Measurements from ENCODE around the gene CLIP4. TPM values are rescaled to one million over a fixed set of nuclear protein-coding genes. Genes with fewer than 3 reads are reported as not detected.

CLIP4 gene
- total RNA-seq, 2 experiments from 2014 or later = 36.2 to 42.6 TPM

- POLR2A ChIA-PET = no interaction called here
- Mint-ChIP-seq H3K27ac (no peak overlapping the region), H3K9me3 (no peaks in the 10 kb centered on the region), H3K27me3 (no peaks in the 10 kb centered on the region), H3K4me1 (no peaks in the 10 kb centered on the region), H3K4me3 (no peak overlapping the region), H3K36me3 (no peaks in the 10 kb centered on the region)
- no peak for DNase-seq
- ATAC-seq (ENCODE audit: low read depth) = no peak
These were observed 101.3 kb downstream of the CLIP4 start for GRCh38 chr2:29216609-29216909.

DNA sequence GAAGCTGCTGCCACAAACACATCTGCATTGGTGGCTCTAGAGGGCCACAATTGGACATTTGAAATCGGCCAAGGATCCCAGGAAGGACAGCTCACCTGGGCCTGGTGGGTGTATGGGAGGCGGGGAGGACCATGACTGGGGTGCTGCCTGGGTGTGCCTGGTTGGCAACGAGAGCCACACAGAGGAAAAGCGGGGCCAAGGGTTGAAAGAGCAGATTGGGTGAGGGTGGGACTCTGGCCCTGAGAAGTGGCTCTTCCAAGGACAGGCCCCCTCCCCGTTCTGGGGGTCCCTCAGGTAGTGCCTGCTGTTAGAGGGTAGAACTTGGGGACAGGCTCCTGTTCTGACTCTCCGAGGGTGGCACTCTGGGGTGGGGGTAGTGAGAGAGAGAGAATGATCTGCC lies 102.9 kb downstream of the CLIP4 start:
- no peaks in the 10 kb centered on the region for H3K27me3 Mint-ChIP-seq
- no peak for DNase-seq
- POLR2A ChIA-PET = no interaction called here
- H3K4me3 Mint-ChIP-seq = no peak overlapping the region
- no peaks in the 10 kb centered on the region for H3K4me1 Mint-ChIP-seq
- no peaks in the 10 kb centered on the region for H3K36me3 Mint-ChIP-seq
- no peaks in the 10 kb centered on the region for H3K9me3 Mint-ChIP-seq
- no peak for ATAC-seq (ENCODE audit: low read depth)
- H3K27ac Mint-ChIP-seq = no peak overlapping the region

GRCh38 chr2:29218550-29219125 lies 103.4 kb downstream of the CLIP4 start:
- Mint-ChIP-seq H3K4me1 (no peaks in the 10 kb centered on the region), H3K36me3 (no peaks in the 10 kb centered on the region), H3K4me3 (no peak overlapping the region), H3K27me3 (no peaks in the 10 kb centered on the region), H3K9me3 (no peaks in the 10 kb centered on the region), H3K27ac (no peak overlapping the region)
- POLR2A ChIA-PET = no interaction called here
- ATAC-seq (ENCODE audit: low read depth) (no peak), DNase-seq (no peak)

GRCh38 chr2:29219374-29219773 lies 104.2 kb downstream of the CLIP4 start:
- DNase-seq (no peak), ATAC-seq (ENCODE audit: low read depth) (no peak)
- Mint-ChIP-seq H3K4me1 (no peaks in the 10 kb centered on the region), H3K27me3 (no peaks in the 10 kb centered on the region), H3K9me3 (no peaks in the 10 kb centered on the region), H3K36me3 (no peaks in the 10 kb centered on the region), H3K4me3 (no peak overlapping the region), H3K27ac (no peak overlapping the region)
- POLR2A ChIA-PET = no interaction called here

GRCh38 chr2:29220506-29221270 lies 105.5 kb downstream of the CLIP4 start:
- POLR2A ChIA-PET = no interaction called here
- ATAC-seq (ENCODE audit: low read depth) = no peak
- Mint-ChIP-seq H3K27me3 (no peaks in the 10 kb centered on the region), H3K9me3 (no peaks in the 10 kb centered on the region), H3K27ac (no peak overlapping the region), H3K36me3 (no peaks in the 10 kb centered on the region), H3K4me1 (no peaks in the 10 kb centered on the region), H3K4me3 (no peak overlapping the region)
- DNase-seq = no peak

GRCh38 chr2:29222381-29223179 lies 107.4 kb downstream of the CLIP4 start:
- POLR2A ChIA-PET = no interaction called here
- Mint-ChIP-seq H3K4me3 (no peak overlapping the region), H3K36me3 (no peaks in the 10 kb centered on the region), H3K4me1 (no peaks in the 10 kb centered on the region), H3K9me3 (no peaks in the 10 kb centered on the region), H3K27me3 (no peaks in the 10 kb centered on the region), H3K27ac (no peak overlapping the region)
- DNase-seq (no peak), ATAC-seq (ENCODE audit: low read depth) (no peak)

DNA sequence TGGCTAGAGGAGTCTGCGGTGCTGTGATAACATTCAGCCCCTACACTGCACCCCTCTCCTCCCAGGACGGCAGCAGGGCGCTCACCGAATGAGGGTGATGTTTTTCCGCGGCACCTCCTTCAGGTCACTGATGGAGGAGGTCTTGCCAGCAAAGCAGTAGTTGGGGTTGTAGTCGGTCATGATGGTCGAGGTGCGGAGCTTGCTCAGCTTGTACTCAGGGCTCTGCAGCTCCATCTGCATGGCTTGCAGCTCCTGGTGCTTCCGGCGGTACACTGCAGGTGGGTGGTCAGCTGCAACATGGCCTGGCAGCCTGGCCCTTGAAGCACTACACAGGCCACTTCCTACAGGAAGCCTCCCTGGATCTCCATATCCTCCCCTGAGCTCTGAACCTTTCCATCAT lies 108.0 kb downstream of the CLIP4 start:
- ATAC-seq (ENCODE audit: low read depth) = no peak
- no peak for DNase-seq

DNA sequence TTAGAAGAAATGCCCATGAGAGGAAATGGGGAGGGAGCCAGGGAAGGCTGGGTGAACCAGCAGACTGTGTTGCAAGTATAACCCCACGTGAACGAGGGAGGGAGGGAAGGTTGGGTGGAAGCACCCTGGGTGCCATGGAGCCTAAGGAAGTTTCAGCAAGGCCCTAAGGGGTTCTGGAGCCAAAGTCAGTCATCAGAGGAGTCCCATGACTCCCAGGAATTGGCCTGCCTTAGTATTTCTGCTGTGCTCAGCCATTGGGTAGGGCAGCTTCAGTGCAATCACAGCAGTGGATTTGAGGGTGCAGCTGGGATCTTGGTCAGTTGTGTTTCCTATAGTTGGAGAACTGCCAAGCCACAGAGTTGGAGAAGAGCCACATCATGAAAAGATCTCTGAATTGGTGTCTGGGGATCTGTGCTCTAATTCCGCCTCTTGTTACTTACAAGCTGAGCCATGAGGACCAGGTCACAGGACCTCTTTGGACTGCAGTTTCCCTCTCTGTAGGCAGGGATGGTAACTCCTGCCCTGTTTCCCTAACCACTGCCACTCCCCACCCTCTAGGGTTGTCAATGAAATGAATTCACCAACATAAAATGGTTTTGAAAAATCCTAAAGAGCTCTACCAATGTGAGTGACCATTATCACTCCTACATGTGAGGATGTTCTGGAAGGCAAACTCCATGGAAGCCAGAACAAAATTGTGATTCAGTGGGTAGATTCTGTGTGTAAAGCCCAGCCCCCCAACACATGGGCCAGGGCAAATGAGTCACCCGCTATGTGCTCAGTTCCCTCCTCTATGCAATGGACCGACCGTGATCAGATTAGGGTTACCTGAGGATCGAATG lies 108.9 kb downstream of the CLIP4 start:
- POLR2A ChIA-PET = no interaction called here

More for the DNA sequence above, 108.0 kb downstream of the CLIP4 start:
- H3K4me1 Mint-ChIP-seq = no peaks in the 10 kb centered on the region
- POLR2A ChIA-PET = no interaction called here
- no peaks in the 10 kb centered on the region for H3K9me3 Mint-ChIP-seq
- peaks cover 2% of the 10 kb centered on the region for H3K27me3 Mint-ChIP-seq
- no peak overlapping the region for H3K4me3 Mint-ChIP-seq
- no peak overlapping the region for H3K27ac Mint-ChIP-seq
- H3K36me3 Mint-ChIP-seq = no peaks in the 10 kb centered on the region

DNA sequence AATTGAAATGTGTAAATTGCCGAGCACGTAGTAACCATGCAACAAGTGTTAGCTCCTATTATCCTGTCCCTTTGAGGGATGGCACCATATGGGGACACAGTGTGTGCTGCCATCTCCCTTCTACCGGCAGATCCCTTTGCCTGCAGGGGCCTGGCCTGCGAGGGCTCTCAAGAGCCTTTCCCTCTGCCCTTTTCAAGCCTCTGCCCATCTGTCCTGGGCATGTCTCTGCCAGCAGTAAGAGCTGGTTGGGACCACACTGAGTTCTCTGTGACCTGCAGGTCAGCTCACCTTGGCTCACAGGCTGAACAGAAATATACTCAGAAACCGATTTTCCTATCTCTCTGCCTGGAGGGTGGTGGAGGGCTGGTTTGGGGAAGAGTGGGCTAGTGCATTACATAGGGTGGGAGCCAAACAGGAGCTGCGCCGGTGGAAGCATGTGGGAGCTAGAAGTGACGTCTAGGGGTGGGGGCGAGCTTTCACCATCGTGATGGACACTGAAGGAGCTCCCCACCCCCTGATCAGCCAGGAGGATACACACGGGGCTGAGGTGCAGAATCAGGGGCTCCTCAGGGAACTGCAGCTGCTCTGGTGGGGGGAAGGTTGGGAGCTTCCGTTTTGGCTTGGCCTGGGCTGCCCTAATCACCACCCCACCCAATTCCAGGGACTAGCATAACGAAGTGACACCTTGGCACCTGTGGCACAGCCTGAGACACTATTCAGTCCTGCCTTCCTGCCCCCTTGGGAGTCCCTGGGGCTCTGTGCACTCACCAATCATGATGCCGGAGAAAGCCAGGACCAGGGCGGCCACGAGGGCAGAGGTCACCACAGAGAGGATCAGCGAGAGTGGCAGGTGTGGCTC lies 109.7 kb downstream of the CLIP4 start:
- H3K27me3 Mint-ChIP-seq = peaks cover 2% of the 10 kb centered on the region
- no peak for DNase-seq
- H3K4me1 Mint-ChIP-seq = no peaks in the 10 kb centered on the region
- no peak for ATAC-seq (ENCODE audit: low read depth)
- H3K36me3 Mint-ChIP-seq = no peaks in the 10 kb centered on the region
- H3K4me3 Mint-ChIP-seq = no peak overlapping the region
- no peaks in the 10 kb centered on the region for H3K9me3 Mint-ChIP-seq
- POLR2A ChIA-PET = no interaction called here
- H3K27ac Mint-ChIP-seq = no peak overlapping the region

More for the DNA sequence above, 108.9 kb downstream of the CLIP4 start:
- Mint-ChIP-seq H3K27me3 (peaks cover 2% of the 10 kb centered on the region), H3K4me1 (no peaks in the 10 kb centered on the region), H3K27ac (no peak overlapping the region), H3K4me3 (no peak overlapping the region), H3K36me3 (no peaks in the 10 kb centered on the region), H3K9me3 (no peaks in the 10 kb centered on the region)
- no peak for DNase-seq
- no peak for ATAC-seq (ENCODE audit: low read depth)

- DNase-seq (no peak), ATAC-seq (ENCODE audit: low read depth) (no peak)
- Mint-ChIP-seq H3K27me3 (peaks cover 2% of the 10 kb centered on the region), H3K4me3 (no peak overlapping the region), H3K36me3 (no peaks in the 10 kb centered on the region), H3K4me1 (no peaks in the 10 kb centered on the region), H3K9me3 (no peaks in the 10 kb centered on the region), H3K27ac (no peak overlapping the region)
- POLR2A ChIA-PET = no interaction called here
These were observed 110.6 kb downstream of the CLIP4 start for GRCh38 chr2:29225814-29226213.

DNA sequence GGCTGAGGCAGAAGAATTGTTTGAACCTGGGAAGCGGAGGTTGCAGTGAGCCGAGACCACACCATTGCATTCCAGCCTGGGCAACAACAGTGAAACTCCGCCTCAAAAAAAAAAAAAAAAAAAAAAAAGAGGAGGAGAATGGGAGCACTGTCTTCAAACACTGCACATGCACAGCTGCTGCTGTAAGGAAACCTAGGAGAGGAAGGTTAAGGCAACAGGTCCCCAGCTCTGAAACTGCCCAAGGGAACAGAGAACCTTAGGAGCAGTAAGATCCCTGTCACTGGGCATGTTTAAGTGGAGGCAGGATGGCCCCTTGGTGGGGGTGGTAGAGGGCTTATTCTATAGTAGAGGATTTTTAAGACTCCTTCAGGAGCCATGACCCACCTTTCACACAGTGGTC lies 111.2 kb downstream of the CLIP4 start:
- H3K36me3 Mint-ChIP-seq = no peaks in the 10 kb centered on the region
- no peak for ATAC-seq (ENCODE audit: low read depth)
- no peaks in the 10 kb centered on the region for H3K4me1 Mint-ChIP-seq
- POLR2A ChIA-PET = no interaction called here
- no peak overlapping the region for H3K4me3 Mint-ChIP-seq
- no peaks in the 10 kb centered on the region for H3K9me3 Mint-ChIP-seq
- H3K27ac Mint-ChIP-seq = no peak overlapping the region
- no peak for DNase-seq
- H3K27me3 Mint-ChIP-seq = peaks cover 2% of the 10 kb centered on the region

DNA sequence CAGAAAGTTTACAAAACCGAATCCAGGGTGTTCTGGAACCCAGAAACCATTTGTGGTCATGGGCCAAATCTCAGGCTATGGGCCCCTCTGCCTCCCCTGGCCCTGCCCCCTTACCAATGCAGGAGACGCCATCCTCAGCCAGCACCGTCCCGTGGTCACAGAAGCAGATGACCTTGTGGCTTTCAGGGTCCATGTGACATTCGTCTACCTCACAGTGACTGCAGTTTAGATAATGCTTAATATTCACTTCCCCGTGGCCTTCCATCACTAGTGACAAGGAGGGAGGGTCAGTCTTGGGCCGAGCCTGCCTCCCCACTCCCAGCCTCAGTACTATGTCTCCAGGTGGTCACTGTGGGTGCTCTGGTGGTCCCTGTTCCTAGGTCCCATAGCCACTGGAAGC lies 111.6 kb downstream of the CLIP4 start:
- H3K27ac Mint-ChIP-seq = no peak overlapping the region
- H3K4me1 Mint-ChIP-seq = no peaks in the 10 kb centered on the region
- H3K36me3 Mint-ChIP-seq = no peaks in the 10 kb centered on the region
- peaks cover 2% of the 10 kb centered on the region for H3K27me3 Mint-ChIP-seq
- DNase-seq = no peak
- POLR2A ChIA-PET = no interaction called here
- no peak for ATAC-seq (ENCODE audit: low read depth)
- no peak overlapping the region for H3K4me3 Mint-ChIP-seq
- H3K9me3 Mint-ChIP-seq = no peaks in the 10 kb centered on the region

Data from activated naive CD8-positive, alpha-beta T cell treated with anti-CD3 and anti-CD28 coated beads, Interleukin-2, amount 10 ng/mL, durations not matched to agents 7 days and 5 days (primary cell).